ENCODE results near the gene UBXN2A.
A peak's percentile ranks its signal among the peaks of the same experiment; 100 is the strongest.

UBXN2A gene

DNA sequence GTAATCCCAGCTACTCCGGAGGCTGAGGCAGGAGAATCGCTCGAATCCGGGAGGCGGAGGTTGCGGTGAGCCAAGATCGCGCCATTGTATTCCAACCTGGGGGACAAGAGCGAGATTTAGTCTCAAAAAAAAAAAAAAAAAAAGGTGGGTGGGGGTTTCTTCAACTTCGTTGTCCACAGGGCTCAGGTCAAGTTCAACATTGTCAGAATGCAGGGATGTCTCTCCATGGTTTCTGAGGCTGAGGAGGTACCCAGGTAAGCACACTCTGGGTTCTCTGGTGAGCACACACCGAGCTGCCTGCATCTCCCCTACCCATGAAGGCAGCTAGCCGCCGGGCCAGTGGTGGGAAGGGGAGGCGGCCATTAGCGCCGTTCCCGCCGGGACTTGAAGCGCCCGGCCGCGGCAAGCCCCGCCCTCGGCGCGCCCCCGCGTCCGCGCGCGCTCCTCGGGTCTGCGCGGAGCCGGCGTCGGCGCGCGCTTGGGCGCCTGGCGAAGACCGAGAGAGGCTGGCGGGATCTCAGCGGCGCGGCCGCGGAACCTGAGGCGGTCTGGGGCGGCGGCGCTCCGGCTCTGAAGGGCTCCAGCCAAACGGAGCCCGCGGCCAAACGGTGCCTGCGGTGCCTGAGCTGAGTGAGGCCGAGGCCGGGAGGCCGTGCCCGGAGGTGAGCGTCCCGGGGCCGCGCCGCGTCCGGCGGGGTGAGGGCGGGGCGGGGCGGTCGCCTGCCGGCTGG is at the start of gene UBXN2A:
Gene UBXN2A (plus strand): TSS at position 477 of the 731 bp plus-strand sequence. CDS start 17,852 bp downstream, outside the sequence.
- peak; percentile 47 to 84 for DNase-seq

DNA sequence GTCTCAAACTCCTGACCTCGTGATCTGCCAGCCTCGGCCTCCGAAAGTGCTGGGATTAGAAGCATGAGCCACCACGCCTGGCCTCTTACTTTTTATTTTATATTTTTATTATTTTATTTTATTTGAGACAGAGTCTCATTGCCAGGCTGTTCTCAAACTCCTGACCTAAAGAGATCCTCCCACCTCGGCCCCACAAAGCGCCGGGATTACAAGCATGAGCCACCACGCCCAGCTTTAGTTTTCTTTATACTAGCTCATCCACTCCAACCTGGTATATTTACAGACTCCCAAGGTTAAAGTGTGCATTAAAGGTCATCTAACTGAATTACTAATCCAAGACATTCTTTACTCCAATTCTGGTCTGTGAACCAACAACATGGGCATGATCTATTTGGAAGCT is 40.1 kb upstream of the UBXN2A start:
- no peak for DNase-seq

GRCh38 chr2:23900541-23901322 is 39.5 kb upstream of the UBXN2A start:
- DNase-seq: peak in 1 of 2 experiments; percentile 23

DNA sequence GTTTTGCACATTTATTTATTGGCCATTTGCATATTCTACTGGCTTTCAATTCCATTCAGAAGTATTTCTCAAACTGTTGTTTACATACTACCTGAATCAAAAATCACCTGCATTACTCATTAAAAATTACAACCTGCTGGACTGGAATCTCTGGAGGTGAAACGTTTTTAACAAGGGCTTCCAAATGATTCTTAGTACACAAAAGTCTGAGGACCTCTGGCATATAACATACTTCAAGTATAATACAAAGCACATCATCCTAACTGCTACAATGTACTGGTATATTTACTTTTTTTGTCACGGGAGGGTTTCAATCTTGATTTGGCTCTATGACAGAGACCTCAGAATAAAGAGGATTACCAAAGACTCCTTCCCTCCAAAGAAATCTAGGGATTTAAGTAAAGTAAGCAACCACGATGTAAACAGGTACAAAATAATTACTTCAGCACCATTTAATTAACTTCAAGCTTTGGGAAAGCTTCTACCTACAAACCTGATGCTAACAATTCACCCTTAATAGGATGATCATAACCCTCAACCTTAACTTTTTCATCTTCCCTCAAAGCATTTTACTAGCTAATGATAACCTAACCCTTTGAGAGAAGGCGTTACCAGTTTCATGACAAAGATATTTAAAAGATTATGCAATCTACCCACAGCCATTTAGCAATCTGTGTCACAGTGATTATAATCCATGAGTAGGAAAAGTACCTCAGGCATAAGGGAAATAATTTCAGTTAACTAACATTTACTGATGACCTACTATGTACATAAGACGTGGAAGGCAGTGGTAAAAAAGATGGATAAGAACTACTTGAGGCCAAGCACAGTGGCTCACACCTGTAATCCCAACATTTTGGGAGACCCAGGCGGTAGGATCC is 38.1 kb upstream of the UBXN2A start:
- no peak for DNase-seq

DNA sequence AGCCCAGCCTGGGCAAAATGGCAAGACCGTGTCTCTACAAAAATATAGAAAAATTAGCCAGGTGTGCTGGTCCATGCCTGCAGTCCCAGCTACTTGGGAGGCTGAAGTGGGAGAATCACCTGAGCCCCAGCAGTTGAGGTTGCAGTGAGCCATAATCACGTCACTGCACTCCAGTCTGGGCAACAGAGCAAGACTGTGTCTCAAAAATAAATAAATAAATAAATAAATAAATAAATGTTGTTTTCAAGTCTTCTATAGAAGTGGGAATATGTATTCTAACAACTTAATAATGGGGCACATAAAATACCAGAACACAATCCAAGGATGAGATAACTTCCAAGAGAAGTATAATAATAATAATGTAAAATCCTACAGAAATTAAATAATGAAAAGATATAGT is 37.2 kb upstream of the UBXN2A start:
- DNase-seq: no peak

DNA sequence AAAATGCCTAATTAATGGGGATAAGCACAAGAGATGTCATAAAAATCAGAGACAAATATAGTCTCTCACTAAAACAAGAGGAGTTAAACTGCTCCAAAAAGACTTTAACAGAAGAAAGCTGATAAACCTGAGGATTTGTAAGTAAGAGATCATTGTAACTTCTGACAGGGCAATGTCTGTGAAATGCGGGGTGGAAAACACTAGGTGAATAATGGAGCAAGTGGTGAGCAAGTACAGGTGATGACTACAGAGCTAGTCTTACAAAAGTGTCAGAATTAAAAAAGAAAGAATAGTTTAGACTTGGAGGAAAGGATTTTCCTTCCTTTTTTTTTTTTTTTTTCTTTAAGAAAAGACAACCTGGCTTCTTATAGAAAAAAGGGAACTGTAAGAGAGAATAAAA is 36.0 kb upstream of the UBXN2A start:
- no peak for DNase-seq

- DNase-seq: no peak
These were observed 35.6 kb upstream of the UBXN2A start for GRCh38 chr2:23904692-23905091.

DNA sequence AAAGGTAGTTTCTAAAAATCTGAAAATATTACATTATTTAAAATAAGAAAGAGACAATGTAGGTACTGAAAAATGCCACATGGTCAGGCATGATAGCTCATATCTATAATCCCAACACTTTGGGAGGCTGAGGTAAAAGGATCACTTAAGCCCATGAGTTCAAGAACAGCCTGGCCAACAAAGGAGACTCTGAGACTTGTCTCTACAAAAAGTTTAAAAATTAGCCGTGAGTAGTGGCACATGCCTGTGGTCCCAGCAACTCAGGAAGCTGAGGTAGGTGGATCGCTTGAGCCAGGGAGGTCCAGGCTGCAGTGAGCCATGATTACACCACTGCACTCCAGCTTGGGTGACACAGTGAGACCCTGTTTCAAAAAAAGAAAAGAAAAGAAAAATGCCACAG is 35.1 kb upstream of the UBXN2A start:
- no peak for DNase-seq

GRCh38 chr2:23912054-23912453 is 28.2 kb upstream of the UBXN2A start:
- DNase-seq: no peak

DNA sequence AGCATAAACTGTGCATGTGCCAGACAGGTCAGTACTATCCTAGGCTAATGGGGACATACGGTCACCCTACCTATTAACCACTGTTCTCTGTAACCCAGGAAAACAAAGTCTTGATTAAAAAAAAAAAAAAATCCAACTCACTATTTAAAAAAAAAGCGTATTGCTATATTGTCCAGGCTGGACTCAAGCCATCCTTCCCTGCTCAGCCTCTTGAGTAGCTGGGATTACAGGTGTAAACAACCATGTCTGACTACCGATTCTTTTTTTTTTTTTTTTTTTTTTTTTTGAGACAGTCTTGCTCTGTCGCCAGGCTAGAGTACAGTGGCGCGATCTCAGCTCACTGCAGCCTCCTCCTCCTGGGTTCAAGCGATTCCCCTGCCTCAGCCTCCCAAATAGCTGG is 24.9 kb upstream of the UBXN2A start:
- no peak for DNase-seq

GRCh38 chr2:23916727-23917405 is 23.4 kb upstream of the UBXN2A start:
- no peak for DNase-seq

DNA sequence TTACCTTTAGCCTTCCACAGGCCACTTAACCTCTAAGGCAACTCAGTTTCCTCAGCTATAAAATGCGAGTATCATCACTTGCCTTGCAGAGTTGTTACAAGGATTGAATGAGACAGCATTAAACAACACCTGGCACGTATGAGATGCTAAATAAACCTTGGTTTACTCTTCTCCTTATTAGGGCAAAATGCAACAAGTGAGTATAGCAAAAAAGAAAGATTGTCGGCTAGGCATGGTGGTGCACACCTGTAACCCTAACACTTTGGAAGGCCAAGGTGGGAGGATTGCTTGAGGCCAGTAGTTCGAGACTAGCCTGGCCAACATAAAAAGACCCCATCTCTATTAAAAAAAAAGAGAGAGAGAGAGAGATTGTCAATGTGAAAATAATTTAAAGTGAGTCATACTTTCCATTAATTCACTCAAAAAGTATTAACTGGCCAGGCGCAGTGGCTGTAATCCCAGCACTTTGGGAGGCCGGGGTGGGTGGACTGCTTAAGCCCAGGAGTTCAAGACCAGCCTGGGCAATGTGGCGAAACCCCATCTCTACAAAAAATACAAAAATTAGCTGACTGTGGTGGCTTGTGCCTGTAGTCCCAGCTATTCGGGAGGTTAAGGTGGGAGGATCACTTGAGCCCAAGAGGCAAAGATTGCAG is 21.3 kb upstream of the UBXN2A start:
- no peak for DNase-seq

DNA sequence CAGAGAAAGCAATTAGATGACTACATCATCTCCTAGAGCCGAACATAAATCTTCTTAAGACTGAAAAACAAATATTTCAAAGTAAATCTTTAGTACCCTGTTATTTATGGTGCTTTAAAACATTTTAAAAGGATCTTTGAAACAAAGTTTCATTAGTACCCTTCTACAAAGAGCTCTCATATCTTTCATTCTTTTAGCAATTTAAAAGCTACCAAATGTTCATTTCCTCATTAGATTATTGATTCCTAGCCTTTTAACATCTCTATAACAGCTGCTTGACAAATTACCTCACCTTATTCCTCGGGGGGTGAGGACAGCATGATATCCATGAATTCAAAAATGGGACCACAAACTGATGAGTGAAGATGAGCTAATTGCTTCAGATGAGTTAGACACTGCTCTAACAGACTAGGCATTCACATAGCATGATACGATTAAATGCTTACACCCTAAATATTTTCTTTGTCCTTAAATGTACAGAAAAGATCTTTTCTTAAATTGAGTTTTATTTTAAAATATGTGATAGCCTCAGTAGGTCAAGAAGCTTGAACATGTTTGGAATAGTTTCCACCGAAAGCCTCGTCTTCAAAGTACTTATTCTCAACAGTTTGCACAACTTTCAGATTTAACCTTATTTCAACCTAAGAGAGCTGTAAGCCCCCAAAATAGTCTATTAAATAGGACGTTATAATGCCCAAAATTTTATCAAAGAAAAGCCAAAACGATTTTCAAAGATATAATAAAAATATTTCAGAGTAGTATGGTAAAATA is 15.5 kb upstream of the UBXN2A start:
- DNase-seq: no peak

GRCh38 chr2:23925702-23926289 is 14.5 kb upstream of the UBXN2A start:
- DNase-seq: peak; percentile 14 to 27

- peak in 1 of 2 experiments; percentile 42 for DNase-seq
These were observed 13.9 kb upstream of the UBXN2A start for GRCh38 chr2:23926290-23926749.

DNA sequence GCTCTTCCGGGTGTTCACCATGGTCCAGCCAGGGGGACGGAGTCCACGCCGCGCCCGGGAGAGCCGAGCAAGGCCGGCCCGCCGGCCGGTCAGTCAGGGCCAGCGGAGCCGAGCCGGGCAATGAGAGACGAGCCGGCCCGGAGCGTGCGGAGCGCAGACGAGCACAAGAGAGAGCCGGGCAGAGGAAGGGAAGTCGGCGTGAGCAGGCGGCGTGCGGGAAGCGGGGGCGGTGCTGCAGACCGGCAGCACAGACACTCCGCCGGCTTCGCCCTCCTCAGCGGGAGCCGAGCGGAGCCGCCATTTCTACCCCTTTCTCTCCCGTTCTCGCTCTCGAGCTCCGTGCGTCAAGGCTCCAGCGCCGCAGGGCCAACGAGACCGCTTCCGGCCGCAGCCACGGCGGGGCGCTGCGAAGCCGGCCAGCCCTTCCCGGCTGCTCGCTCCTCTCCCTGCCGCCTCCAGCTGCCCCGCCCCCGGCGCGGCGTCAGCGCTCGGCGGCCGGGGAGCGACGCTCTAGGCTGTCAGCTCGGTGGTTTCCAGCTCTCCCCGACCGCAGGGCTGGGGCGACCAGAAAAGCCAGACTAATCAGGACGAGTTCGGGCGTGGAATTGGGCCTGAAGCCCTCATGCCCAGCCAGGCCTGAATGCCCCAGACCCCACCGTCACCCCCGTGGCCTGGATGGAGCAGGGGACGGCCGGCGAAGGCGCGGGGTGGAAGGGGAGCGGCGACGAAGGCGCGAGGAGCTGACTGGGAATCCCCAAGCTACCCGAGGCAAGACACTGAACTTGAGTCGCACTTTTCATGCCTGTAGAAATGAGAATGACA is 13.3 kb upstream of the UBXN2A start, which contains the start of gene ATAD2B:
Gene ATAD2B (minus strand): TSS at position 374 of the 822 bp plus-strand sequence. CDS start 353 bp downstream, at position 21.
- DNase-seq: peak; percentile 86 to 96

DNA sequence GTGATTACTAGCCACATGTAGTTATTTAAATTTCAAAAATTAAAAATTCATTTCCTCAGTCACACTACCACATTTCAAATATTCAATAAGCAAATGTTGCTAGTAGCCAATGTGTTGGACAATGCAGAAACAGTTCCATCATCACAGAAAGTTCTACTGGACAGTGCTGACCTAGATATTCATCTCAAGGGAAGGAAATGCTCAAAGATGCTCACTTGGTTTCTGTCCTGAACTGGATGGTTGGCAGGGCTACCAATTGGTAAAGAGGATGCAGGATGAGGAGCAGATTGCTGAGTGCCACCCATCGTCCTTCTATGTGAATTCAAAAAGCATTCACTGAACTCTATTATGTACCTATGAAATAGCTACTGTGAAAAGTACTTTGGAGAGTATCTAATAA is 6.0 kb upstream of the UBXN2A start:
- DNase-seq: no peak

DNA sequence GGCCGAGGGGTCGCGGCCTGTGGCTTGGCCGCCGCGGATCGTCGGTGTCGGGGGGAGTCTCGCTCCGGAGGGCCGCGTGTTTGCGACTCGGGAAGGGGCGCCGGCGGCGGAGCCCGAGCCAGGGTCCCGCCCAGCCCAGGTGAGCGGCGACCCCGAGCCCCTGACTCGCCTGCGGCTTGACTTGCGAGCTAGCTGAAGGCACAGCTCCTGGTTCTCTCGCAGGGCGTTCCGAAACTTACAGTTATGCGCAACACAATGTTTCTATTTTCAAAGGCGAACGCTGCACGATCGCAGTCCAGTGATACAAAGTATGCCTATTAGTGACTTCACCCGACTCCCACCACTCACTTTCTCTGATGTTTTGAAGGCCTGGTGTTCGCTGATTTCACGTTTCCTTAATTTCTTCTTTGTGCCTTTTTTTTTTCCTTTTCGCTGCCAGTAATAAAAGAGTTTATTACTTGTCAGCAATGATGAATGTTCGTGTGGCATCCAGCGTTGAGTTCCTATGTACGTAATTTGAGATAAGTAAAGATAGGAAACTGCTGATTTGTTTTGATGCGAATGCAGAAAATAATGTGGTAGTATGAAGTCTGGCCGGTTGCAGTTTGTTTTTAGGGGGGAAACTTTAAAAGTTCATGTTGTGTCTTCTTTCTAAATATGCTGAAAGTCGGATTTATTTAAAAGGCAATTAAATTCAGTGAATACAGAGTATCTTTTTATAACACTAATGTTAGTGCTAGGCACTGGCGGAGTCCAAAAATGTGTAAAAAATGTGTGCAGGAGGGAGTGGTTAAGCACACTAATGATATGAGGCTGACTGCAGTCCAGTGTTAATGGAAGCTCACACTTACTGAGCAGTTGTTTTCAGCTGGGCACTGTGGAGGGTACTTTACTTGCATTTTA is 706 bp downstream of the UBXN2A start:
- DNase-seq: peak in 1 of 2 experiments; percentile 21

DNA sequence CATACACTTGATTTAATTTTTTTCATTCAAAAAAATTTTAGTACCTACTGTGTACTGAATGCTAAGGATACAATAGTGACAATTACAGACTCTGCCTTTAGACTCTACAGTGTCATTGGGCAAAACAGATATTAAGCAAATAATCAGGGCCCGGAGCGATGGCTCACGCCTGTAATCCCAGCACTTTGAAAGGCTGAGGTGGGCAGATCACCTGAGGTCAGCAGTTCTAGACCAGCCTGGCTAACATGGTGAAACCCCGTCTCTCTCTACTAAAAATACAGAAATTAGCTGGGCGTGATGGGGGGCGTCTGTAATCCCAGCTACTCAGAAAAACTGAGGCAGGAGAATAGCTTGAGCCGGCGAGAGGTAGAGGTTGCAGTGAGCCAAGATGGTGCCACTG is 1.4 kb downstream of the UBXN2A start:
- no peak for DNase-seq
